ENCODE data around the gene HACD1. TPM values are rescaled to one million over a fixed set of nuclear protein-coding genes. Genes with fewer than 3 reads are reported as not detected.
"Not testable (repeated sequence)": the region's sequence is repeated elsewhere in the genome, so short reads cannot be mapped to it uniquely, and the experiment has no call there.

The HACD1 gene
- total and polyA plus RNA-seq, 10 of the 15 experiments (the other 5 are each of a cell fraction or from before 2014, with no cell fraction given): 0.22 to 1.5 (median 0.78) TPM; not detected in 1

DNA sequence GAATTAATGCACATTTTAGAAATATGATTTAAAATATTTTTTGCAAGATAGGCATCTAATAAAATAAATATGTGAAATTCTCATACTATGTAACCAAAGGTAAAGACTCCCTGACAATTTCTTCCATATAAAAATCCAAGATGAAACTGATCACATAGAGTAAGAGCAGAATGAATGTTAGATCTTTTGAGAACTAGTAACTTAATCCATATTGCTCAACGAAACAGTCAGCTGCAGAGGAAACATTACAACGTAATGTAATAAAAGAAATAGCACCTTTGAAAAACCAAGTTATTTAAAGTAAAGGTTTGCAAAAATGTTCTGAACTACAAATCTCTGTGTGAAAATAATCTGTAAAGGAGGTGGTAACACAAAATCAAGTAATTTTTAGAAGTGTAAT lies 28.8 kb downstream of the HACD1 start (continued):
- TF ChIP-seq NFXL1 (IDR thresholded peaks at IDR 0.05; ENCODE audit: borderline replicate concordance): no peak
- TF ChIP-seq SIX5 (IDR thresholded peaks at IDR 0.05; ENCODE audit: low read depth, low read length, severe bottlenecking): no peak

DNA sequence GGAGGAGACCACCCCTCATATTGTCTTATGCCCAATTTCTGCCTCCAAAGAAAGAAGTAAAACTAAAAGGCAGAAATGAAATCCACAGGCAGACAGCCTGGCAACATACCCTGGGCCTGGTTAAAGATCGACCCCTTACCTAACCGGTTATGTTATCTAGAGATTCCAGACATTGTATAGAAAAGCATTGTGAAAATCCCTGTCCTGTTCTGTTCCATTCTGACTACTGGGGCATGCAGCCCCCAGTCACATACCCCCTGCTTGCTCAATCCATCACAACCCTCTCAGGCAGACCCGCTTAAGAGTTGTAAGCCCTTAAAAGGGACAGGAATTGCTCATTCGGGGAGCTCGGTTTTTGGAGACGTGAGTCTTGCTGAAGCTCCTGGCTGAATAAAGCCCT lies 29.9 kb downstream of the HACD1 start:
- POLR2A ChIA-PET; H3K27me3 ChIP-seq (replicated peaks in 1 of 2; ENCODE audit: control insufficient read depth in 2 of 2, insufficient read depth in 2 of 2, low read length in 1 of 2); in situ Hi-C loops (cut with MboI); DNase-seq (ENCODE audit: low read depth, low spot score); H3K79me2 ChIP-seq (ENCODE audit: control insufficient read depth, insufficient read depth, low read length); H3K4me3 ChIP-seq; H3K9me3 ChIP-seq (replicated peaks; ENCODE audit: control insufficient read depth, insufficient read depth, low read length); BruUV-seq (replicated peaks); H3K9ac ChIP-seq (ENCODE audit: control insufficient read depth, insufficient read depth, low read length); H3K4me1 ChIP-seq (ENCODE audit: control insufficient read depth, insufficient read depth, low read length); H3K36me3 ChIP-seq (ENCODE audit: control insufficient read depth in 2 of 2, insufficient read depth in 2 of 2, low read length in 1 of 2); H3K4me2 ChIP-seq (ENCODE audit: control insufficient read depth, insufficient read depth); H3K27ac ChIP-seq (ENCODE audit: control insufficient read depth, insufficient read depth); FAIRE-seq; H2AFZ ChIP-seq (ENCODE audit: control insufficient read depth, low read depth, low read length); ATAC-seq; H4K20me1 ChIP-seq (ENCODE audit: control insufficient read depth, insufficient read depth): not testable (repeated sequence)
- RAD21 ChIA-PET (ENCODE audit: unreplicated experiment): interaction anchor here (1.2 kb wide), 1 partner anchor 24 kb away, joined by 3 read pairs; no protein-coding TSS in a partner anchor
- SMC1A ChIA-PET (ENCODE audit: uncharacterized antibody, unreplicated experiment): interaction anchor here (0.7 to 1.6 kb wide), 3 partner anchors 15 to 145 kb away, joined by 3 to 4 read pairs (median 3); no protein-coding TSS in a partner anchor
- 81% methylated on average over 6 of the region's 6 CpGs for WGBS (ENCODE audit: insufficient coverage, insufficient replicate concordance, low lambda C conversion rate, missing lambda C conversion rate)
- CTCF ChIA-PET: interaction anchor here (0.6 kb wide), 1 partner anchor 847 kb away, joined by 3 read pairs; no protein-coding TSS in a partner anchor
- intact Hi-C loops (cut with micrococcal nuclease; ENCODE audit: unreplicated experiment): loop anchor here (5.0 kb wide), 1 partner anchor 75 kb away; no protein-coding TSS in a partner anchor

DNA sequence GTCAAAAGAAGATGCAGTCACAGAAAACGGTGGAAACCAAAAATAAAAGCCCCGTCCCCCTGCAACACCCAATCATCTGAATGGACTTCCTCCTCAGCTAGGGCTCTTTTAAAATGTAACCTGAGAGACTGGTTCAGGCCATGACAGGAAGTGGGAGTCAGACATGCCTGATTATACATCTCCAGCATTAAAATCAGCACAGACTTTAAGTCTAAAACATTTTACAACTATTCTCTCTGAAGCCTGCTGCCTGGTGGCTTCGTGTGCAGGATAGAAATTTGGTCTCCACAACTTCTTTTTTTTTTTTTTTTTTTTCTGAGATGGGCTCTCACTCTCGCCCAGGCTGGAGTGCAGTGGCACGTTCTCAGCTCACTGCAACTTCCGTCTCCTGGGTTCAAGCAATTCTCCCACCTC lies 30.3 kb downstream of the HACD1 start:
- TF ChIP-seq, protein P1, sequence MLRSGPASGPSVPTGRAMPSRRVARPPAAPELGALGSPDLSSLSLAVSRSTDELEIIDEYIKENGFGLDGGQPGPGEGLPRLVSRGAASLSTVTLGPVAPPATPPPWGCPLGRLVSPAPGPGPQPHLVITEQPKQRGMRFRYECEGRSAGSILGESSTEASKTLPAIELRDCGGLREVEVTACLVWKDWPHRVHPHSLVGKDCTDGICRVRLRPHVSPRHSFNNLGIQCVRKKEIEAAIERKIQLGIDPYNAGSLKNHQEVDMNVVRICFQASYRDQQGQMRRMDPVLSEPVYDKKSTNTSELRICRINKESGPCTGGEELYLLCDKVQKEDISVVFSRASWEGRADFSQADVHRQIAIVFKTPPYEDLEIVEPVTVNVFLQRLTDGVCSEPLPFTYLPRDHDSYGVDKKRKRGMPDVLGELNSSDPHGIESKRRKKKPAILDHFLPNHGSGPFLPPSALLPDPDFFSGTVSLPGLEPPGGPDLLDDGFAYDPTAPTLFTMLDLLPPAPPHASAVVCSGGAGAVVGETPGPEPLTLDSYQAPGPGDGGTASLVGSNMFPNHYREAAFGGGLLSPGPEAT (IDR thresholded peaks at IDR 0.05; ENCODE audit: low read depth): no peak
- TF ChIP-seq YY1 (IDR thresholded peaks at IDR 0.05; ENCODE audit: low read depth, low read length): no peak
- no peak for TF ChIP-seq ZNF24 (IDR thresholded peaks at IDR 0.05)
- TF ChIP-seq RELA (IDR thresholded peaks at IDR 0.05; ENCODE audit: borderline replicate concordance, partially characterized antibody): no peak
- TF ChIP-seq ZNF384 (IDR thresholded peaks at IDR 0.05; ENCODE audit: borderline replicate concordance, low read depth, low read length): peak; percentile 14; the same call in 1 of the 2 replicates
- TF ChIP-seq SPI1 (IDR thresholded peaks at IDR 0.05; ENCODE audit: borderline replicate concordance, insufficient read depth, low read depth, low read length): peak; percentile 40; the same call in 1 of the 2 replicates
- TF ChIP-seq POLR2AphosphoS5 (IDR thresholded peaks at IDR 0.05; ENCODE audit: low read length): no peak
- peak in 1 of 2 experiments; percentile 28; a peak in 1 of 4 replicates for TF ChIP-seq BHLHE40 (IDR thresholded peaks at IDR 0.05; ENCODE audit: borderline replicate concordance in 1 of 2, low read depth in 2 of 2, low read length in 1 of 2)
- no peak overlapping the region for H3K9ac ChIP-seq (ENCODE audit: control insufficient read depth, insufficient read depth, low read length)
- H3K4me2 ChIP-seq (ENCODE audit: control insufficient read depth, insufficient read depth): peak overlapping the region; percentile 31; the same call in 1 of the 2 replicates
- H3K27ac ChIP-seq (ENCODE audit: control insufficient read depth, insufficient read depth): no peak overlapping the region
- in situ Hi-C loops (cut with MboI): no loop called here
- FAIRE-seq (no peak), ATAC-seq (peak; percentile 76), DNase-seq (ENCODE audit: low read depth, low spot score) (no peak)
- intact Hi-C loops (cut with micrococcal nuclease; ENCODE audit: unreplicated experiment): loop anchor here (5.0 kb wide), 1 partner anchor 75 kb away; no protein-coding TSS in a partner anchor
- no TSS peak for BruUV-seq (replicated peaks)
- CTCF ChIA-PET: no interaction called here
- H3K4me1 ChIP-seq (ENCODE audit: control insufficient read depth, insufficient read depth, low read length): peaks cover 4% of the 10 kb centered on the region
- no peaks in the 10 kb centered on the region for H3K9me3 ChIP-seq (replicated peaks; ENCODE audit: control insufficient read depth, insufficient read depth, low read length)
- H2AFZ ChIP-seq (ENCODE audit: control insufficient read depth, low read depth, low read length): peak overlapping the region; percentile 40
- RAD21 ChIA-PET (ENCODE audit: unreplicated experiment): interaction anchor here (1.2 to 1.8 kb wide), 3 partner anchors 24 to 178 kb away, joined by 3 to 4 read pairs (median 4); no protein-coding TSS in a partner anchor
- H4K20me1 ChIP-seq (ENCODE audit: control insufficient read depth, insufficient read depth): no peaks in the 10 kb centered on the region
- 14% methylated on average over 6 of the region's 6 CpGs for WGBS (ENCODE audit: insufficient coverage, insufficient replicate concordance, low lambda C conversion rate, missing lambda C conversion rate)
- no peaks in the 10 kb centered on the region for H3K36me3 ChIP-seq (ENCODE audit: control insufficient read depth in 2 of 2, insufficient read depth in 2 of 2, low read length in 1 of 2)
- POLR2A ChIA-PET: interaction anchor here (1.5 kb wide), 1 partner anchor 77 kb away, joined by 5 read pairs; no protein-coding TSS in a partner anchor
- no peak overlapping the region for H3K4me3 ChIP-seq
- H3K79me2 ChIP-seq (ENCODE audit: control insufficient read depth, insufficient read depth, low read length): no peaks in the 10 kb centered on the region
- SMC1A ChIA-PET (ENCODE audit: uncharacterized antibody, unreplicated experiment): interaction anchor here (0.7 to 1.6 kb wide), 6 partner anchors 10 to 144 kb away, joined by 3 to 4 read pairs (median 4); no protein-coding TSS in a partner anchor
- H3K27me3 ChIP-seq (replicated peaks in 1 of 2; ENCODE audit: control insufficient read depth in 2 of 2, insufficient read depth in 2 of 2, low read length in 1 of 2): no peaks in the 10 kb centered on the region

All from GM12878 (cell line).